GM10248 (cell line): ENCODE data around the gene METTL26.
A peak's percentile ranks its signal among the peaks of the same experiment; 100 is the strongest.

Source experiments
- CTCF ChIA-PET: fragments of 300-600 bp; sonication (Branson Sonifier 250); formaldehyde crosslinking; extraction: SDS; loops from one replicate; lab custom pipeline; 2021; ENCODE audit warnings: antibody characterized with exemption; lab: Yijun Ruan, JAX
- POLR2A ChIA-PET: fragments of 350-650 bp; sonication (Branson Sonifier 250); formaldehyde crosslinking; extraction: SDS; loops from one replicate; lab custom pipeline; 2020; ENCODE audit warnings: antibody characterized with exemption; lab: Yijun Ruan, JAX
- DNase-seq: peaks from one replicate; pipeline ENCODE4 v3.0.0; 2012; ENCODE audit errors: extremely low spot score
- TF ChIP-seq, protein P1 (sequence below): IDR thresholded peaks from 2 replicates; pipeline ENCODE4 v1.5.1; 2012; ENCODE audit warnings: mild to moderate bottlenecking, low read depth; ENCODE audit errors: extremely low read depth, missing control alignments, control extremely low read depth

METTL26 gene

DNA sequence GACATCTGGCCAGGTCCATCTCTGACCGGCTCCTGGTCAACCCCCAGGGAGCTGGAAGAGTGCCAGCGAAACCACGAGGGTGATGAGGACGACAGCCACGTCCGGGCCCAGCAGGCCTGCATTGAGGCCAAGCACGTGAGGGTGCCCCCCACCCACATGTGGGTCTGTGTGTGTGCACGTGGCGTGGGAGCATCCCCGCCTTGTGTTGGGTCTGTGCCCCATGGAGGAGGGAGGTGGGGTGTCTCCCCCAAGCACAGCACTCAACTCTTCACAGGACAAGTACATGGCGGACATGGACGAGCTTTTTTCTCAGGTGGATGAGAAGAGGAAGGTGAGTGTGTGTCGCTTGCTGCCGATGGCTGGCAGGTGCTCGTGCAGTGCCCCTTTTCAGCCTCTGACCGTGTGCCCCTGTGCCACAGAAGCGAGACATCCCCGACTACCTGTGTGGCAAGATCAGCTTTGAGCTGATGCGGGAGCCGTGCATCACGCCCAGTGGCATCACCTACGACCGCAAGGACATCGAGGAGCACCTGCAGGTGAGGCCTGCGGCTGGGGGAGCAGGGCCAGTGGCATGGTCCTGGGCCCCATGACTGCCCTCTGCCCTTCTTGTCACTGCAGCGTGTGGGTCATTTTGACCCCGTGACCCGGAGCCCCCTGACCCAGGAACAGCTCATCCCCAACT is 45.8 kb upstream of the METTL26 start:
- CTCF ChIA-PET = interaction anchor here (0.7 to 4.6 kb wide), 5 partner anchors 14 to 104 kb away, joined by 3 to 28 read pairs (median 5); partner anchors contain the start of gene RHOT2
- POLR2A ChIA-PET = no interaction called here
- TF ChIP-seq, protein P1, sequence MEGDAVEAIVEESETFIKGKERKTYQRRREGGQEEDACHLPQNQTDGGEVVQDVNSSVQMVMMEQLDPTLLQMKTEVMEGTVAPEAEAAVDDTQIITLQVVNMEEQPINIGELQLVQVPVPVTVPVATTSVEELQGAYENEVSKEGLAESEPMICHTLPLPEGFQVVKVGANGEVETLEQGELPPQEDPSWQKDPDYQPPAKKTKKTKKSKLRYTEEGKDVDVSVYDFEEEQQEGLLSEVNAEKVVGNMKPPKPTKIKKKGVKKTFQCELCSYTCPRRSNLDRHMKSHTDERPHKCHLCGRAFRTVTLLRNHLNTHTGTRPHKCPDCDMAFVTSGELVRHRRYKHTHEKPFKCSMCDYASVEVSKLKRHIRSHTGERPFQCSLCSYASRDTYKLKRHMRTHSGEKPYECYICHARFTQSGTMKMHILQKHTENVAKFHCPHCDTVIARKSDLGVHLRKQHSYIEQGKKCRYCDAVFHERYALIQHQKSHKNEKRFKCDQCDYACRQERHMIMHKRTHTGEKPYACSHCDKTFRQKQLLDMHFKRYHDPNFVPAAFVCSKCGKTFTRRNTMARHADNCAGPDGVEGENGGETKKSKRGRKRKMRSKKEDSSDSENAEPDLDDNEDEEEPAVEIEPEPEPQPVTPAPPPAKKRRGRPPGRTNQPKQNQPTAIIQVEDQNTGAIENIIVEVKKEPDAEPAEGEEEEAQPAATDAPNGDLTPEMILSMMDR = no peak
- no peak for DNase-seq

- TF ChIP-seq, protein P1 = peak; percentile 32
- ChIA-PET POLR2A (interaction anchor here (0.7 to 1.2 kb wide), 3 partner anchors 14 to 1474 kb away, joined by 3 to 7 read pairs (median 4); partner anchors contain the start of genes RHOT2 and TRAF7), CTCF (interaction anchor here (0.7 to 4.6 kb wide), 8 partner anchors 13 to 105 kb away, joined by 3 to 28 read pairs (median 4); partner anchors contain the start of genes RHOT2 and WDR90)
- no peak for DNase-seq
These were observed 45.1 kb upstream of the METTL26 start for GRCh38 chr16:680967-681745.

GRCh38 chr16:680625-680945 is 44.5 kb upstream of the METTL26 start:
- DNase-seq = no peak
- TF ChIP-seq, protein P1 = no peak
- POLR2A ChIA-PET = interaction anchor here (0.7 to 1.2 kb wide), 3 partner anchors 13 to 1475 kb away, joined by 3 to 7 read pairs (median 4); partner anchors contain the start of genes RHOT2 and TRAF7
- CTCF ChIA-PET = interaction anchor here (1.0 to 4.6 kb wide), 7 partner anchors 9 to 105 kb away, joined by 3 to 28 read pairs (median 4); partner anchors contain the start of genes RHOT2 and WDR90

DNA sequence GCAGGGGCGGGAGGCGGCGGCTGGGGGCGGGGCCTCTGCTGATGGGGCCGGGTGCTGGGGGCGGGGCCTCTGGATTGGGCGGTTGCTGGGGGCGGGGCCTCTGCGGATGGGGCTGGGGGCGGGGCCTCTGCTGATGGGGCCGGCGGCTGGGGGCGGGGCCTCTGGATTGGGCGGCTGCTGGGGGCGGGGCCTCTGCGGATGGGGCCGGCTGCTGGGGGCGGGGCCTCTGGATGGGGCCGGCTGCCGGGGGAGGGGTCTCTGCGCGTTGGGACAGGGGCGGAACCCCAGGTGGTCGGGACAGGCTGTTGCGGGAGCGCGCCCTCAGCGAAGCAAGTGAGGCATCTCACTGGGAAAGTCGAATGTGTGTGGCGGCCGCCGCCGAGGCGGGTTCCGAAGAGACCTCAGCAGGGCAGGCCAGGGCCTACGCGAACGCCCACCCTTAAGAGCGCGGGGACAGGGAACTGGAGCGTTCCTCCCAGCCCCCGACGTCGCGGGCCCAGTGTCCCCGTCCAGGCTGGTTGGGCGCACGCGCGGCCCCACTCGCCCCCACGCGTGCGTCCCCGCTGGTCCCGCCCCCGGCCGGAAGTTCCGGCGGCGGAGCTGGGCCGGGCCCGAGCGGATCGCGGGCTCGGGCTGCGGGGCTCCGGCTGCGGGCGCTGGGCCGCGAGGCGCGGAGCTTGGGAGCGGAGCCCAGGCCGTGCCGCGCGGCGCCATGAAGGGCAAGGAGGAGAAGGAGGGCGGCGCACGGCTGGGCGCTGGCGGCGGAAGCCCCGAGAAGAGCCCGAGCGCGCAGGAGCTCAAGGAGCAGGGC is 43.9 kb upstream of the METTL26 start, which contains the start of gene STUB1:
TSS of gene STUB1 (plus strand) at position 597 of the 811 bp plus-strand sequence. CDS start at position 713, 116 bp downstream.
- TF ChIP-seq, protein P1 = no peak
- CTCF ChIA-PET = interaction anchor here (1.0 to 4.6 kb wide), 6 partner anchors 10 to 87 kb away, joined by 3 to 28 read pairs (median 4); partner anchors contain the start of genes RHOT2 and WDR90
- DNase-seq = peak; percentile 88
- POLR2A ChIA-PET = interaction anchor here (0.7 to 1.2 kb wide), 4 partner anchors 11 to 1475 kb away, joined by 3 to 7 read pairs (median 4); partner anchors contain the start of genes RHOT2 and TRAF7

DNA sequence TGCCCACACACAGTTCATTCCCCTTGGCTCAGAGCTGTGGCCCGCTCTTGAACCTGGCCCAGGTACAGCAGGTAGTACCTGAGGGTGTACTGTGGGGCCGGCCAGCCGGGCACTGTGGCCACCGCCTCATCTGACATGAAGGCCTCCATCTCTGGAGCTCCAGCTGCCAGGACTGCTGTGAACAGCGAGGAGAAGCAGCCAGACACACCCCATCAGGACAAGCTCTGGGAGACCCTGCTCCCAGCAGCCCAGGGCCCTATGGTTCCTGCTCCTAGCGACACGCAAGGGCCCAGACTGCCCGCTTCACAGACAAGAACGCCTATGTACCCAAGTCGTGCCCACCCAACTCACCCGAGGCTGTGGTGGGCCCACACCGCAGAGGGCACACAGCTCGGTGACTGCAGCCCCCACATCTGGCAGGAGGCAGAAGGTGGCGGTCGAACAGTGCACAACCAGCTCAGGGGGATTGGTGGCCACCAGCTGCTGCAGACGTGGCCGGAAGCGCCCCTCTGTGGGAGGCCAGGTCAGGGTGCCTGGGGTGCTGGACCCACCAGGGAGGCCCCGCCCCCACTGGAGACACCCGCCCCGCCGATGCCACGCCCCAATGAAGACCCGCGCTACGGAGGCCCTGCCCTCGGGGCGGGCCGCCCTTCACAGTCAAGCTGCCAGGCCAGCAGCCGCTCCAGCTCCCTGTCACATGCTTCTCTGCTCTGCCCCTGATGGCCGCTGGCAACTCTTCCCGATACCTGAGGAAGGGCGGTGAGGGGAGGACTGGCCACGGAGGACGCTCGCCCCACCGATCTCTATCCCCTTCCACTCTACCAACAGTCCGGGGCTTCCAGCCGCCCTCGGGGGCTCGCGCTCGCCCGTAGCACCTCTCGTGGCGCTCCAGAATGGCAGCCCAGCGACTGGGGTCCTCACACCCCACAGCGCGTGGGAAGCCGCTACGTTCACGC is 43.0 kb upstream of the METTL26 start:
- ChIA-PET POLR2A (interaction anchor here (0.8 kb wide), 1 partner anchor 10 kb away, joined by 3 read pairs; no protein-coding TSS in a partner anchor), CTCF (interaction anchor here (1.2 to 4.6 kb wide), 2 partner anchors 11 to 42 kb away, joined by 3 to 28 read pairs; partner anchors contain the start of genes ANTKMT and RHOT2)
- TF ChIP-seq, protein P1 = no peak
- peak; percentile 54 for DNase-seq
